ENCODE results near the gene BCAP29.

DNA sequence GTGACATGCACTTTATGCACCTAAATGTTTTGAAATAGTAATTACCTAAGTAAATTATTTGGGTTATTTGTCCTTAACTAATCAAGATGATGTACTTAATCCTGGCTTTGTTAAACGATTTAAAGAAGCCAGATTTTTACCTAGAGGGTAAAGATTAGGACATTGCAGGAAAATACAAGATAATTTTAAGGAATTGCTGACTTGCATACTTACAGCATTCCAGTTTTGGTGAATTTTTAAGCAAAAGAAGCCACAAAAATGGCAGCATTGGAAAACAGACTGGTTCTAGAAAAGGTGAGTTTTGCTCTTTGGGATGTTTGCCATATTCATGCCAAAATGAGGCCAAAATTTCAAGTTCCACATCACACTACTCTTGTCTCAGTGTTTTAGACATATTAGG, 33.4 kb downstream of the BCAP29 start:
- TF ChIP-seq EP300 (IDR thresholded peaks at IDR 0.05; ENCODE audit: borderline replicate concordance) (no peak), CEBPB (IDR thresholded peaks at IDR 0.05) (no peak)

Measured in Ishikawa (cell line).